ENCODE data around the gene SKIC3. TPM values are rescaled to one million over a fixed set of nuclear protein-coding genes. Genes with fewer than 3 reads are reported as not detected.

The SKIC3 gene
- total and polyA plus RNA-seq, 2 of the 13 experiments (the other 11 are each of a cell fraction or from before 2014, with no cell fraction given): 36.9 to 61.5 TPM

DNA sequence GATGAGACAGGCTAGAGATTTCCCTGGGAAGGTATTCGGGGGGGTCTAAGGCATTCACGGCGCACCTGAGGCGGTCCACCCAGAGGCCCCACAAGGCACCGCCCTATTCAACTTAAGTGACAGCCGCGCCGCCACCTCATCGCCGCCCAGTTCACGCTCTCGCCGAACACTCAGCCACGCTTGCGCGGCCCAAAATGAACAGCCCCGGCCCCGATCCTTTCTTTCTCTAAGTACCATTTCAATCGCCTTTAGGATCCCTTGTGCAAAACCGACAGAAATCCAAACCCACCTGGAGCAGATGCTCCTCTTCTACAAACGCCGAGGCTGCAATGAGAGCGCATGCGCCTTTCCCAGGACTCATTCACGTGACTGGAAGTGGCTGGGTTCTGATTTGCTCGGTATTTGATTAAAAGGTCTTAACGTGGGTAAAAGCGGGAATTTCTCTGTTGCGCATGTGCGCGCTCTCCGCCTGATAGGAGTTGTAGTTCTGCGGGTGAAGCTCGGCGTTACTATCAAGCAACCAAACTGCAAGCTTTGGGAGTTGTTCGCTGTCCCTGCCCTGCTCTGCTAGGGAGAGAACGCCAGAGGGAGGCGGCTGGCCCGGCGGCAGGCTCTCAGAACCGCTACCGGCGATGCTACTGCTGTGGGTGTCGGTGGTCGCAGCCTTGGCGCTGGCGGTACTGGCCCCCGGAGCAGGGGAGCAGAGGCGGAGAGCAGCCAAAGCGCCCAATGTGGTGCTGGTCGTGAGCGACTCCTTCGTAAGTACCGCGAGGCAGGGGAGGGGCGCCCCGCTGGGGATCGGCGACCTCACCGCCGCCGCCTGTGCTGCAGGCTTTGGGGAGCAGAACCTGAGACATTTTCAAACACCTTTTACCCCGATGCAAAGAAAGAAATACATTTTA, at the start of gene SKIC3, which contains the start of gene ARSK (continued):
- TF ChIP-seq, protein P1, sequence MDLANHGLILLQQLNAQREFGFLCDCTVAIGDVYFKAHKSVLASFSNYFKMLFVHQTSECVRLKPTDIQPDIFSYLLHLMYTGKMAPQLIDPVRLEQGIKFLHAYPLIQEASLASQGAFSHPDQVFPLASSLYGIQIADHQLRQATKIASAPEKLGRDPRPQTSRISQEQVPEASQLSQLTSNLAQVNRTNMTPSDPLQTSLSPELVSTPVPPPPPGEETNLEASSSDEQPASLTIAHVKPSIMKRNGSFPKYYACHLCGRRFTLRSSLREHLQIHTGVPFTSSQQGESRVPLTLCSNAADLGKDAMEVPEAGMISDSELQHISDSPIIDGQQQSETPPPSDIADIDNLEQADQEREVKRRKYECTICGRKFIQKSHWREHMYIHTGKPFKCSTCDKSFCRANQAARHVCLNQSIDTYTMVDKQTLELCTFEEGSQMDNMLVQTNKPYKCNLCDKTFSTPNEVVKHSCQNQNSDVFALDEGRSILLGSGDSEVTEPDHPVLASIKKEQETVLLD (CRISPR knock-in tag; IDR thresholded peaks at IDR 0.05; ENCODE audit: low read depth): peak; percentile 51; the same call in 1 of the 2 replicates
- TF ChIP-seq MEF2D (CRISPR knock-in tag; IDR thresholded peaks at IDR 0.05) (peak; percentile 84), HNRNPL (IDR thresholded peaks at IDR 0.05; ENCODE audit: low read depth, low read length) (no peak), SOX13 (IDR thresholded peaks at IDR 0.05) (no peak), SOX13 (CRISPR knock-in tag; conservative IDR thresholded peaks at IDR 0.05 in 1 of 2, IDR thresholded peaks at IDR 0.05 in 1 of 2) (peak in 1 of 2 experiments; percentile 67; a peak in 2 of 4 replicates), TSC22D2 (CRISPR knock-in tag; IDR thresholded peaks at IDR 0.05; ENCODE audit: borderline replicate concordance) (no peak; the same call in 1 of the 2 replicates), SIN3A (IDR thresholded peaks at IDR 0.05; ENCODE audit: borderline replicate concordance, low read depth, low read length) (no peak; the same call in 1 of the 2 replicates), ARNT2 (CRISPR knock-in tag; IDR thresholded peaks at IDR 0.05; ENCODE audit: low read depth) (peak; percentile 82), NR3C1 (CRISPR knock-in tag; IDR thresholded peaks at IDR 0.05) (no peak), GFI1 (CRISPR knock-in tag; IDR thresholded peaks at IDR 0.05; ENCODE audit: borderline replicate concordance) (peak; percentile 75; the same call in 1 of the 2 replicates), ISX (CRISPR knock-in tag; conservative IDR thresholded peaks at IDR 0.05) (0 out of 2 replicates have a peak, but pooled peaks have one; percentile 81), ZNF772 (CRISPR knock-in tag; IDR thresholded peaks at IDR 0.05) (0 out of 2 replicates have a peak, but pooled peaks have one; percentile 49), ZNF501 (CRISPR knock-in tag; IDR thresholded peaks at IDR 0.05) (peak; percentile 97), ZNF253 (CRISPR knock-in tag; IDR thresholded peaks at IDR 0.05; ENCODE audit: borderline replicate concordance) (0 out of 2 replicates have a peak, but pooled peaks have one; percentile 55)
- TF ChIP-seq, protein P2, sequence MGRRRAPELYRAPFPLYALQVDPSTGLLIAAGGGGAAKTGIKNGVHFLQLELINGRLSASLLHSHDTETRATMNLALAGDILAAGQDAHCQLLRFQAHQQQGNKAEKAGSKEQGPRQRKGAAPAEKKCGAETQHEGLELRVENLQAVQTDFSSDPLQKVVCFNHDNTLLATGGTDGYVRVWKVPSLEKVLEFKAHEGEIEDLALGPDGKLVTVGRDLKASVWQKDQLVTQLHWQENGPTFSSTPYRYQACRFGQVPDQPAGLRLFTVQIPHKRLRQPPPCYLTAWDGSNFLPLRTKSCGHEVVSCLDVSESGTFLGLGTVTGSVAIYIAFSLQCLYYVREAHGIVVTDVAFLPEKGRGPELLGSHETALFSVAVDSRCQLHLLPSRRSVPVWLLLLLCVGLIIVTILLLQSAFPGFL (CRISPR knock-in tag; IDR thresholded peaks at IDR 0.05): no peak
- TF ChIP-seq, protein P3, sequence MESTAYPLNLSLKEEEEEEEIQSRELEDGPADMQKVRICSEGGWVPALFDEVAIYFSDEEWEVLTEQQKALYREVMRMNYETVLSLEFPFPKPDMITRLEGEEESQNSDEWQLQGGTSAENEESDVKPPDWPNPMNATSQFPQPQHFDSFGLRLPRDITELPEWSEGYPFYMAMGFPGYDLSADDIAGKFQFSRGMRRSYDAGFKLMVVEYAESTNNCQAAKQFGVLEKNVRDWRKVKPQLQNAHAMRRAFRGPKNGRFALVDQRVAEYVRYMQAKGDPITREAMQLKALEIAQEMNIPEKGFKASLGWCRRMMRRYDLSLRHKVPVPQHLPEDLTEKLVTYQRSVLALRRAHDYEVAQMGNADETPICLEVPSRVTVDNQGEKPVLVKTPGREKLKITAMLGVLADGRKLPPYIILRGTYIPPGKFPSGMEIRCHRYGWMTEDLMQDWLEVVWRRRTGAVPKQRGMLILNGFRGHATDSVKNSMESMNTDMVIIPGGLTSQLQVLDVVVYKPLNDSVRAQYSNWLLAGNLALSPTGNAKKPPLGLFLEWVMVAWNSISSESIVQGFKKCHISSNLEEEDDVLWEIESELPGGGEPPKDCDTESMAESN (CRISPR knock-in tag; conservative IDR thresholded peaks at IDR 0.05): no peak; the same call in 1 of the 2 replicates
- TF ChIP-seq, protein P4, sequence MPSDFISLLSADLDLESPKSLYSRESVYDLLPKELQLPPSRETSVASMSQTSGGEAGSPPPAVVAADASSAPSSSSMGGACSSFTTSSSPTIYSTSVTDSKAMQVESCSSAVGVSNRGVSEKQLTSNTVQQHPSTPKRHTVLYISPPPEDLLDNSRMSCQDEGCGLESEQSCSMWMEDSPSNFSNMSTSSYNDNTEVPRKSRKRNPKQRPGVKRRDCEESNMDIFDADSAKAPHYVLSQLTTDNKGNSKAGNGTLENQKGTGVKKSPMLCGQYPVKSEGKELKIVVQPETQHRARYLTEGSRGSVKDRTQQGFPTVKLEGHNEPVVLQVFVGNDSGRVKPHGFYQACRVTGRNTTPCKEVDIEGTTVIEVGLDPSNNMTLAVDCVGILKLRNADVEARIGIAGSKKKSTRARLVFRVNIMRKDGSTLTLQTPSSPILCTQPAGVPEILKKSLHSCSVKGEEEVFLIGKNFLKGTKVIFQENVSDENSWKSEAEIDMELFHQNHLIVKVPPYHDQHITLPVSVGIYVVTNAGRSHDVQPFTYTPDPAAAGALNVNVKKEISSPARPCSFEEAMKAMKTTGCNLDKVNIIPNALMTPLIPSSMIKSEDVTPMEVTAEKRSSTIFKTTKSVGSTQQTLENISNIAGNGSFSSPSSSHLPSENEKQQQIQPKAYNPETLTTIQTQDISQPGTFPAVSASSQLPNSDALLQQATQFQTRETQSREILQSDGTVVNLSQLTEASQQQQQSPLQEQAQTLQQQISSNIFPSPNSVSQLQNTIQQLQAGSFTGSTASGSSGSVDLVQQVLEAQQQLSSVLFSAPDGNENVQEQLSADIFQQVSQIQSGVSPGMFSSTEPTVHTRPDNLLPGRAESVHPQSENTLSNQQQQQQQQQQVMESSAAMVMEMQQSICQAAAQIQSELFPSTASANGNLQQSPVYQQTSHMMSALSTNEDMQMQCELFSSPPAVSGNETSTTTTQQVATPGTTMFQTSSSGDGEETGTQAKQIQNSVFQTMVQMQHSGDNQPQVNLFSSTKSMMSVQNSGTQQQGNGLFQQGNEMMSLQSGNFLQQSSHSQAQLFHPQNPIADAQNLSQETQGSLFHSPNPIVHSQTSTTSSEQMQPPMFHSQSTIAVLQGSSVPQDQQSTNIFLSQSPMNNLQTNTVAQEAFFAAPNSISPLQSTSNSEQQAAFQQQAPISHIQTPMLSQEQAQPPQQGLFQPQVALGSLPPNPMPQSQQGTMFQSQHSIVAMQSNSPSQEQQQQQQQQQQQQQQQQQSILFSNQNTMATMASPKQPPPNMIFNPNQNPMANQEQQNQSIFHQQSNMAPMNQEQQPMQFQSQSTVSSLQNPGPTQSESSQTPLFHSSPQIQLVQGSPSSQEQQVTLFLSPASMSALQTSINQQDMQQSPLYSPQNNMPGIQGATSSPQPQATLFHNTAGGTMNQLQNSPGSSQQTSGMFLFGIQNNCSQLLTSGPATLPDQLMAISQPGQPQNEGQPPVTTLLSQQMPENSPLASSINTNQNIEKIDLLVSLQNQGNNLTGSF (CRISPR knock-in tag; IDR thresholded peaks at IDR 0.05): no peak
